ENCODE results near the gene OTUD4.

Gene OTUD4

GRCh38 chr4:145083891-145084605 lies 96.3 kb downstream of the OTUD4 start:
- no peak for TF ChIP-seq CTCF (IDR thresholded peaks at IDR 0.05; ENCODE audit: control insufficient read depth, extremely low read depth, insufficient read depth)
- no peak for DNase-seq (ENCODE audit: low read depth)
- no peak overlapping the region for H3K4me3 ChIP-seq (ENCODE audit: low read depth, low read length)
